NCI-H774 (cell line): ENCODE data around the gene COL27A1.

Experiments used
- DNase-seq: peaks from one replicate; lab custom pipeline; 2025; lab: John Stamatoyannopoulos, UW

The COL27A1 gene

GRCh38 chr9:114206221-114206789 lies 51.0 kb downstream of the COL27A1 start:
- no peak for DNase-seq

- no peak for DNase-seq
These were observed 51.9 kb downstream of the COL27A1 start for GRCh38 chr9:114207034-114207810.

- DNase-seq: no peak
These were observed 52.5 kb downstream of the COL27A1 start for GRCh38 chr9:114207845-114208244.

- no peak for DNase-seq
These were observed 53.8 kb downstream of the COL27A1 start for GRCh38 chr9:114209151-114209550.

GRCh38 chr9:114210136-114210535 lies 54.8 kb downstream of the COL27A1 start:
- DNase-seq: no peak

GRCh38 chr9:114210691-114211276 lies 55.4 kb downstream of the COL27A1 start:
- DNase-seq: no peak

GRCh38 chr9:114212826-114213225 lies 57.5 kb downstream of the COL27A1 start:
- DNase-seq: no peak

- DNase-seq: no peak
These were observed 58.2 kb downstream of the COL27A1 start for GRCh38 chr9:114213566-114213965.

- no peak for DNase-seq
These were observed 58.8 kb downstream of the COL27A1 start for GRCh38 chr9:114214181-114214580.

- no peak for DNase-seq
These were observed 59.5 kb downstream of the COL27A1 start for GRCh38 chr9:114214686-114215414.

GRCh38 chr9:114216081-114216480 lies 60.7 kb downstream of the COL27A1 start:
- DNase-seq: no peak

GRCh38 chr9:114216976-114217375 lies 61.6 kb downstream of the COL27A1 start:
- no peak for DNase-seq

- DNase-seq: no peak
These were observed 63.2 kb downstream of the COL27A1 start for GRCh38 chr9:114218264-114219120.

GRCh38 chr9:114220061-114220541 lies 64.8 kb downstream of the COL27A1 start:
- no peak for DNase-seq

- no peak for DNase-seq
These were observed 66.5 kb downstream of the COL27A1 start for GRCh38 chr9:114221706-114222465.

GRCh38 chr9:114223564-114224246 lies 68.4 kb downstream of the COL27A1 start:
- DNase-seq: no peak

GRCh38 chr9:114224247-114224610 lies 68.9 kb downstream of the COL27A1 start:
- DNase-seq: no peak

- DNase-seq: no peak
These were observed 70.3 kb downstream of the COL27A1 start for GRCh38 chr9:114225561-114226212.

GRCh38 chr9:114226246-114227055 lies 71.1 kb downstream of the COL27A1 start:
- no peak for DNase-seq
